GM18868 (cell line): ENCODE results near the gene CRISP3.

ENCODE experiments used
- ATAC-seq: cut with Tn5 transposase; IDR thresholded peaks from one replicate; pipeline ENCODE4 v1.9.1; 2021; ENCODE audit warnings: mild to moderate bottlenecking, moderate library complexity; ENCODE audit not compliant: unreplicated experiment

Gene CRISP3

DNA sequence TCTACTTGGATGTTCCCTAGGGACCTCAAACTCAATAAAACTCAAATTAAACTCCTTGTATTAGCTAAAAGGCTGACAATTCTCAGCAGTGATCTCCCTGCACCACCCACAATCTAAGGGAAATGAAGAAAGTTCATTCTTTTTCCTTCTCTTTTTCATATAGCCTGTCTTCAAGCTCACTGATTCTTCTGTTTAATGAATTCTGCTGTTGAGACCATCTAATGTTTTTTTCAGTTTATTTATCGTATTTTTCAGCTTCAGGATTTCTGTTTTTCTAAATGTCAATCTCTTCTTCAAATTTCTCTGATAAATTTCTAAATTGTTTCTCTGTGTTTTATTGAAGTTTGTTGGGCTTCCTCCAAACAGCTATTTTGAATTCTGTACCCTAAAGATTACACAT is 50.7 kb downstream of the CRISP3 start:
- no peak for ATAC-seq

DNA sequence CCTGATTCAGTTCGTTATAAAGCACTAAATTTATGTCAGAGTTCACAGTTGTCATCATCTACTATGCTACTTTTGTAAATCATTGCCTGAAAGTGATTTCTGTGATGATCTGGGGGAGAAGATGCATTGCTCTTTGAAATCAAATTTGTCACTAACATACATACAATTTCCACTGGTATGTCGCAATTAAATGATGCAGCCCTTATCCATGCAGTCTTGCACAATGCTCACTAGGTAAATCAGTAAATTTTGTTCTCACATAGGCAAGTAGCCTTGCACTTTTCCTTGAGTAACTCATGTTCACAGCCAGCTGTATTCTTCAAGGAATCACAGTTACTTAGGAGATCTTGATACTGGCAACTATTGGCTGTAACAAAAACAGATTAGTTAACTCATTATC is 51.7 kb downstream of the CRISP3 start:
- no peak for ATAC-seq
